GM12878 (cell line): Measurements from ENCODE around the gene DNAJC4. TPM values are rescaled to one million over a fixed set of nuclear protein-coding genes. Genes with fewer than 3 reads are reported as not detected.

Source experiments
- ATF3 ChIP-seq: IDR thresholded peaks from 2 replicates; pipeline ENCODE4 v1.6.1; 2011; ENCODE audit warnings: low read depth, mild to moderate bottlenecking, low read length, moderate library complexity, borderline replicate concordance; ENCODE audit errors: extremely low read depth
- BACH1 ChIP-seq: fragments of 450-650 bp; IDR thresholded peaks from 2 replicates; pipeline ENCODE4 v1.6.1; 2017; ENCODE audit warnings: mild to moderate bottlenecking, borderline replicate concordance
- BCL11A ChIP-seq: IDR thresholded peaks from 2 replicates; pipeline ENCODE4 v1.6.1; 2011; ENCODE audit warnings: low read depth, low read length
- BCLAF1 ChIP-seq: fragments of 450-650 bp; IDR thresholded peaks from 2 replicates; pipeline ENCODE4 v1.6.1; 2017; ENCODE audit warnings: antibody characterized with exemption, mild to moderate bottlenecking, moderate library complexity
- CHD1 ChIP-seq: IDR thresholded peaks from 2 replicates; pipeline ENCODE4 v1.6.1; 2012; ENCODE audit warnings: low read depth, low read length, improper control_type of control experiment
- DPF2 ChIP-seq: fragments of 450-650 bp; IDR thresholded peaks from 2 replicates; pipeline ENCODE4 v1.6.1; 2017; ENCODE audit warnings: mild to moderate bottlenecking
- ESRRA ChIP-seq: IDR thresholded peaks from 2 replicates; pipeline ENCODE4 v1.6.1; 2012; ENCODE audit warnings: mild to moderate bottlenecking, low read length, improper control_type of control experiment
- KDM1A ChIP-seq: fragments of 200-600 bp; sonication (generic); IDR thresholded peaks from 2 replicates; pipeline ENCODE4 v1.6.1; 2016; ENCODE audit warnings: borderline replicate concordance
- LARP7 ChIP-seq: fragments of 450-650 bp; IDR thresholded peaks from 2 replicates; pipeline ENCODE4 v1.6.1; 2017; ENCODE audit warnings: mild to moderate bottlenecking
- MEF2B ChIP-seq: fragments of 450-650 bp; IDR thresholded peaks from 2 replicates; pipeline ENCODE4 v1.6.1; 2018; ENCODE audit warnings: mild to moderate bottlenecking, moderate library complexity; ENCODE audit not compliant: partially characterized antibody, poor library complexity, severe bottlenecking
- MYB ChIP-seq: fragments of 150-350 bp; IDR thresholded peaks from 2 replicates; pipeline ENCODE4 v1.6.1; 2014; ENCODE audit warnings: mild to moderate bottlenecking, low read depth, low read length, borderline replicate concordance
- NBN ChIP-seq: fragments of 450-650 bp; IDR thresholded peaks from 2 replicates; pipeline ENCODE4 v1.6.1; 2016
- NFYA ChIP-seq: IDR thresholded peaks from 2 replicates; pipeline ENCODE4 v1.6.1; 2011; ENCODE audit warnings: low read depth, mild to moderate bottlenecking, low read length, improper control_type of control experiment, borderline replicate concordance
- NR2C1 ChIP-seq: fragments of 450-650 bp; IDR thresholded peaks from 2 replicates; pipeline ENCODE4 v1.6.1; 2017; ENCODE audit warnings: antibody characterized with exemption, mild to moderate bottlenecking, moderate library complexity
- PAX8 ChIP-seq: fragments of 450-650 bp; IDR thresholded peaks from 2 replicates; pipeline ENCODE4 v1.6.1; 2017; ENCODE audit warnings: mild to moderate bottlenecking, moderate library complexity
- RELB ChIP-seq: fragments of 450-650 bp; IDR thresholded peaks from 2 replicates; pipeline ENCODE4 v1.6.1; 2017; ENCODE audit warnings: low read depth, mild to moderate bottlenecking, moderate library complexity
- REST ChIP-seq: IDR thresholded peaks from 2 replicates; pipeline ENCODE4 v1.6.1; 2012; ENCODE audit warnings: mild to moderate bottlenecking, low read depth, low read length
- SMARCA5 ChIP-seq: fragments of 450-650 bp; IDR thresholded peaks from 2 replicates; pipeline ENCODE4 v1.6.1; 2017; ENCODE audit warnings: mild to moderate bottlenecking
- SP1 ChIP-seq: IDR thresholded peaks from one replicate; pipeline ENCODE4 v1.6.1; 2011; ENCODE audit warnings: low read depth, low read length
- STAT3 ChIP-seq: IDR thresholded peaks from 2 replicates; pipeline ENCODE4 v1.6.1; 2011; ENCODE audit warnings: low read depth, low read length, improper control_type of control experiment
- TCF7 ChIP-seq: IDR thresholded peaks from 2 replicates; pipeline ENCODE4 v1.6.1; 2014; ENCODE audit warnings: antibody characterized with exemption, borderline replicate concordance
- YY1 ChIP-seq: IDR thresholded peaks from 2 replicates; pipeline ENCODE4 v1.6.1; 2011; ENCODE audit warnings: low read depth, mild to moderate bottlenecking, low read length
- ZNF207 ChIP-seq: fragments of 450-650 bp; IDR thresholded peaks from 2 replicates; pipeline ENCODE4 v1.6.1; 2014; ENCODE audit warnings: antibody characterized with exemption, mild to moderate bottlenecking, borderline replicate concordance
- polyA plus RNA-seq, 11 experiments: library from polyadenylated mRNA; depleted of rRNA in 4 of 11; unstranded in 6 of 11; stranded (reverse) in 5 of 11; fragments of >200 nt; fragmentation: Nextera tagmentation in 4 of 11; fragmentation: Illumina TruSeq in 1 of 11; extraction: Ambion mirVana in 4 of 11; extraction: Trizol in 1 of 11; gene quantifications; 1 replicate in 1 of 11; 2 replicates in 10 of 11; pipeline versions ENCODE4 v1.2.1 to v1.2.3, GENCODE V29; 2011 to 2016; ENCODE audit warnings: inconsistent platforms in 2 of 11, missing spikeins in 2 of 11, low read depth in 1 of 11
- total RNA-seq, 4 experiments: library from RNA; depleted of rRNA in 3 of 4; stranded (reverse); fragments of >200 nt in 3 of 4; fragmentation: Illumina TruSeq in 1 of 4; extraction: Trizol in 1 of 4; gene quantifications; 2 replicates each; pipeline versions ENCODE4 v1.2.1 to v1.2.3, GENCODE V29; 2013 to 2021

DNAJC4 gene
- total and polyA plus RNA-seq, 10 of the 15 experiments (the other 5 are each of a cell fraction or from before 2014, with no cell fraction given): 3.7 to 64.9 (median 30.1) TPM

GRCh38 chr11:64251016-64251752 is 20.8 kb downstream of the DNAJC4 start, which contains the start of gene PLCB3 (continued):
- 0 out of 2 replicates have a peak, but pooled peaks have one; percentile 34 for TF ChIP-seq NR2C1
- no peak for TF ChIP-seq ZNF207
- no peak for TF ChIP-seq MYB
- no peak for TF ChIP-seq NBN
- peak; percentile 47 for TF ChIP-seq SP1
- TF ChIP-seq PAX8: no peak
- TF ChIP-seq TCF7: no peak
- TF ChIP-seq MEF2B: peak; percentile 25
- no peak for TF ChIP-seq BCL11A
- TF ChIP-seq REST: no peak
- peak; percentile 42; the same call in 1 of the 2 replicates for TF ChIP-seq BACH1
- no peak for TF ChIP-seq ATF3
- no peak for TF ChIP-seq CHD1
- no peak for TF ChIP-seq KDM1A
- TF ChIP-seq YY1: peak; percentile 60; the same call in 1 of the 2 replicates
- TF ChIP-seq RELB: no peak
- no peak for TF ChIP-seq NFYA
- TF ChIP-seq SMARCA5: no peak
- no peak for TF ChIP-seq STAT3
- peak; percentile 53; the same call in 1 of the 2 replicates for TF ChIP-seq LARP7
- peak; percentile 22; the same call in 1 of the 2 replicates for TF ChIP-seq DPF2
- TF ChIP-seq BCLAF1: no peak
- no peak for TF ChIP-seq ESRRA
